GM12865 (cell line): Measurements from ENCODE around the gene RINL.
A peak's percentile ranks its signal among the peaks of the same experiment; 100 is the strongest.
"Not testable (repeated sequence)": the region's sequence is repeated elsewhere in the genome, so short reads cannot be mapped to it uniquely, and the experiment has no call there.

Experiments used
- DNase-seq: peaks from one replicate; pipeline ENCODE4 v3.0.0; 2010; ENCODE audit warnings: low read depth
- H3K4me3 ChIP-seq: 2 replicates; pipeline ENCODE4 v1.5.1; 2011; ENCODE audit warnings: mild to moderate bottlenecking, low read depth, low read length, control low read depth
- TF ChIP-seq, protein P1 (sequence below): IDR thresholded peaks from 2 replicates; pipeline ENCODE4 v1.5.1; 2011; ENCODE audit warnings: low read length, control low read depth, low read depth, inconsistent platforms; ENCODE audit not compliant: insufficient read depth; ENCODE audit errors: missing control alignments

Gene RINL

DNA sequence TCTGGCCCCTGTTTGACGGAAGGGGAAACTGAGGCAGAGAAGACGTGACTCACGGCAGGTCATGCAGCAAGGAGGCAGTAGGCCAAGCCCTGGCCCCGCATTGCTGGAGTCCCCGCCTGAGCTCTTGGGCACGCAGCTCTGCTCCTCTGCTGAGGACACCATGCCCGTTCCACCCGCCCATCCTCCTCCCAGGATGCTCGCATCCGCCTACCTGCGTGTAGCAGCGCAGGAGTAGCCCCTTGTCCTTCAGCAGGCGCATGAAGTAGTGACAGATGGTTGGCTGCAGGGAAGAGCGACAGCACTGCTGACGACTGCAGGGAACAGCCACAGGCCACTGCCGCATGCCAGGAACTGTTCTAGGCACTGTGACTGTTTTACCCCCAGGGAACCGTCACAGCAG lies 10.8 kb upstream of the RINL start:
- no peak overlapping the region for H3K4me3 ChIP-seq
- DNase-seq, result no peak
- TF ChIP-seq, protein P1, sequence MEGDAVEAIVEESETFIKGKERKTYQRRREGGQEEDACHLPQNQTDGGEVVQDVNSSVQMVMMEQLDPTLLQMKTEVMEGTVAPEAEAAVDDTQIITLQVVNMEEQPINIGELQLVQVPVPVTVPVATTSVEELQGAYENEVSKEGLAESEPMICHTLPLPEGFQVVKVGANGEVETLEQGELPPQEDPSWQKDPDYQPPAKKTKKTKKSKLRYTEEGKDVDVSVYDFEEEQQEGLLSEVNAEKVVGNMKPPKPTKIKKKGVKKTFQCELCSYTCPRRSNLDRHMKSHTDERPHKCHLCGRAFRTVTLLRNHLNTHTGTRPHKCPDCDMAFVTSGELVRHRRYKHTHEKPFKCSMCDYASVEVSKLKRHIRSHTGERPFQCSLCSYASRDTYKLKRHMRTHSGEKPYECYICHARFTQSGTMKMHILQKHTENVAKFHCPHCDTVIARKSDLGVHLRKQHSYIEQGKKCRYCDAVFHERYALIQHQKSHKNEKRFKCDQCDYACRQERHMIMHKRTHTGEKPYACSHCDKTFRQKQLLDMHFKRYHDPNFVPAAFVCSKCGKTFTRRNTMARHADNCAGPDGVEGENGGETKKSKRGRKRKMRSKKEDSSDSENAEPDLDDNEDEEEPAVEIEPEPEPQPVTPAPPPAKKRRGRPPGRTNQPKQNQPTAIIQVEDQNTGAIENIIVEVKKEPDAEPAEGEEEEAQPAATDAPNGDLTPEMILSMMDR, result no peak

DNA sequence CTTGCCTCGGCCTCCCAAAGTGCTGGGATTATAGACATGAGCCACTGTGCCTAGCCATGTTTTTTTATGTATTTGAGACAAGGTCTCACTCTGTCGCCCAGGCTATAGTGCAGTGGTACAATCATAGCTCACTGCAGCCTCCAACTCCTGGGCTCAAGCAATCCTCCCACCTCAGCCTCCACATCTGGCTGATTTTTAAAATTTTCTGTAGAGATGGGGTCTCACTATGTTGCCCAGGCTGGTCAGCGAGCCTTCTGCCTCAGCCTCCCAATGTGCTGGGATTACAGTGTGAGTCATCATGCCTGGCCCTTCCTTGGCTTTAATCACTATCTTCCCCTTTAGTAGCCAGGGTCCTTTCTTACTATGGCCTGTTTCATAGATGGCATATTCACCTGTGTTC lies 6.6 kb upstream of the RINL start:
- not testable (repeated sequence) for H3K4me3 ChIP-seq, DNase-seq

DNA sequence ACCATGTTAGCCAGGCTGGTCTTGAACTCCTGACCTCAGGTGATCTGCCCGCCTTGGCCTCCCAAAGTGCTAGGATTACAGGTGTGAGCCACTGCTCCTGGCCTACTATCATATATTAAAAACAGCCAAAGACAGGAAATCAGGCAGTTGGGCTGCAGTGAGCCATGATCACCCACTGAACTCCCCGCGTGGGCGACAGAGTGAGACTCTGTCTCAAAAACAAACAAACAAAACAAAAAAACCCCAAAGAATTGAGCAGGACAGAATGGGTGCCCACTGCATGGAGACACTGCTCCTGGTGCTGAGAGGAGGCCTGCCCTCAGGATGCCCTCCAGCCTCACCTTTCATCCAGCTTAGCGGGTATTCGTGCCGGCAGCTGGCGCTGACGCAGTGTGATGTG lies 5.2 kb upstream of the RINL start:
- H3K4me3 ChIP-seq, result no peak overlapping the region

DNA sequence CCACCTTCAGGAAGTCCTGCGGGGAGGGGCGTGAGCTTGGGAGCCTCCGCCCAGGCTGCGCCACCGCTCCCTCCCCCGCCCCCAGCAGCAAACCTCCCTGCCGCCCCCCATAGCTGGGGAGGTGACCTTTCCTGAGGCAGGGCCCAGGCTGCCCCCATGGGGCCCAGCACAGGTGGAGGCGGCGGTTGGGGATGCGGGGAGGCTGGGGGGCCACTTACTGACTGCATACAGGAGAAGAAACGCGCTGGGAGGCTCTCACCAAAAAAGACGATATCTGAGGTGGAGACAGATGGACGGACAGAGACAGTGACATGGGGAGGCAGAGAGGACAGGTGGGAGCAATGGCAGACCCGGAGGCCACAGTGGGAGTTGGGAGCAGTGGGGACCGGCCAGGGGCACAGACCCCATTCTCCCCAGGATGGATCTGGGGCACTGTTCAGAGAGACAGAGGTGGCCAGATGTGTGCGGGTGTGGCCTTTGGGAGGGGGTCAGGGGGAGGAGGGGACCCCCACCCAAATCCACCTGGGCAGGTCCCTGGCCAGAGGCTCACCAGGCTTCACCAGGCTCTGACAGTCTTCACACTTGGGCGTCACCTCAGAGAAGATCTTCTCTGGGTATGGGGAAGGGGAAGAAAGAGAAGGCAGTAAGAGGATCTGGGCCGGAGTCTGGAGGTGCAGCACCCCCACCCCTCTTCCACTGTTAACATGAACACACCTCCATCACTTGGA lies 3.0 kb upstream of the RINL start:
- TF ChIP-seq, protein P1, result no peak
- no peak for DNase-seq
- no peak overlapping the region for H3K4me3 ChIP-seq

More for the DNA sequence above, 5.2 kb upstream of the RINL start:
- TF ChIP-seq, protein P1, result no peak
- no peak for DNase-seq

DNA sequence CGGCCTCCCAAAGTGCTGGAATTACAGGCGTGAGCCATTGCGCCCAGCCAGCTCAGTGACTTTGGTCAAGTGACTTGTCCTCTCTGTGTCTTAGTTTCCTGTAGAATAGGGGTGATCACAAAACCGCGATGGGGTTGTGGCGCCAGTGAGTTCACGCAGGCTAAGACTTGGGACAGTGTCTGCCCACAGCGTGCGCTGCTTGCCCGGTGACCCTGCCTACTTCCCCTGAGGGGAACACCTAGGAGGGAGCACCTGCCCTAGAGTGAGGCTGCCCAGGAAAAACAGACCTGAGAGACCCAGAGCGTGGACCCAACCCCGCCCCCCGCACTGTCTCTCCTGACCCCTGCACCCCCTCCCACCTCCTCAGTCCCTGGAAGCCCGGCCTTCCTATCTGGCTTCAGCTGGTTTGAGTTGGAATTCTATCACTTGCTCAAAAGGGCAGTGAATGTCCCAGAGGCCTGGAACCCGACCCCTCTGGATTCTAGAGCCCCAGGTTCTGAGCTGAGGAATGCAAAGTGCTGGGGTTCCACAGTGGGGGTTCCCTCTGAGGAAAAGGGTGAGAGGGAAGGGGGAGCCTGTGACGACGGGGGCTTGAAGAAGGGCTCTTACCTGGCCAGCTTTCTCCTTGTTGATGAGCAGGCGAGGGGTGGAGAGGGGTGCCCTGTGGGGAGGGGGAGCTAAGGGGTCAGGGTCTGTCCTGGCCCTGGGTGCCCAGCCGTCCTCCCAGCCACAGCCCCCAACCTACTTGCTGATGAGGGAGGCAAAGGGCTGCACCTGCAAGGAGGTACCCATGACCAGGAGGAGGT lies 2.2 kb upstream of the RINL start:
- no peak overlapping the region for H3K4me3 ChIP-seq
- DNase-seq, result no peak
- TF ChIP-seq, protein P1, result no peak

DNA sequence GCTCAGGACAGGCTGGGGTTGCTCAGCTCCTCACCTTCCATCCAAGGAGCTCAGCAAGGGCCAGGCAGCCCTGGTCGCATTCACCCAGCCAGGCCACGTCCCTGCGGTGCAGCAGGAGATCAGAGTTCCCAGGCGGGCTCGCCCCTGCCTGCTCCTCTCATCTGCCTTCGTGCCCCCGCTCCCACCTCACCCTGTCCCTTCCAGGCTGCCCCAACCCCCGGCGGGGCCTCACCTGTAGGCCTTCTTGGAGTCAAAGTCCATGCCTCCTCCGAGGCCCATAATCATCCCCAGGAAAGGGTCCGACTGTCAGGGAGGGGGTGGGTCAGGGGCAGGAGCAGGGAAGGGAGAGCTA lies 1.3 kb upstream of the RINL start:
- H3K4me3 ChIP-seq, result no peak overlapping the region
- TF ChIP-seq, protein P1, result no peak
- DNase-seq, result no peak

DNA sequence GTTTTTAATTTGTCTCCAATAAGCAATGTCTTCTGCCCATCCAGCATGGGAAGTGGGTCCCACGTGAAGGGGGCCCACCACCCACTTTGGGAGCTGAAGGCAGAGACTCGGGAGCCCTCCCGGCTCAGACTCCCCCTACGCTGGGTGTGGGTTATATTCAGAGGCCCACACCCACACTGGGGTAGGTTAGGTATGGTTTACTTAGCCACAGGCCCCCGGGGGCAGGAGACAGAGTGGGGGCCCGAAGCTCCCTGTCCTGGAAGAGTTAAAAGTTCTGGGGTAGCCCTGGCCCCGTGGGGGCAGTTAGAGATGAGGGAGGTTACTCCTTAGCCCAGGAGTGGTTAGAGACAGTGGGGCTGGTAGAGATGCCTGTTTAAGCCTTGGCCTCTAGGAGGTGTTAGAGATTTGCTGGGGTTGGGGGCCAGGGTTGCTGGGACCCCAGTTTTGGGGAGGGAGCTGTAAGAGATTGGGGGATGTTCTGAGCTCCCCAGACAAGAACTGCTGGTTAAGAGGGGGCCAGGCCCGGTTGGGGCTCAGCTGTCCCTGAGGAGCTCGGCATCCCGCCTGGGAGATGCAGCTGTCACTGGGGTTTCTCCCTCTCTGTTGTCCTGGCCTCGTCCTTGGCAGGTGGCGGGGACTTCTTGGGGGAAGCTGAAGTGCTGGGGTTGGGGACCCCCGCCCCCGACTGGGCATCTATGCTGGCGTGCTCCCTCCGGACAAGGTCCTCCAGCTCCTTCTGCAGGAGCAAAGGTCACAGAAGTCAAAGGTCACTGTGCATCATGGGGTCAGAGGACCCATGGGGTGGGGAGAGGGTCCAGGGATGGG lies 712 bp upstream of the RINL start:
- H3K4me3 ChIP-seq, result peak overlapping the region; percentile 78
- TF ChIP-seq, protein P1, result peak; percentile 14
- no peak for DNase-seq
